ENCODE results near the gene TLE4. TPM values are rescaled to one million over a fixed set of nuclear protein-coding genes. Genes with fewer than 3 reads are reported as not detected.

Gene TLE4
- total RNA-seq, 1 experiment from 2014 or later = 8.7 TPM

DNA sequence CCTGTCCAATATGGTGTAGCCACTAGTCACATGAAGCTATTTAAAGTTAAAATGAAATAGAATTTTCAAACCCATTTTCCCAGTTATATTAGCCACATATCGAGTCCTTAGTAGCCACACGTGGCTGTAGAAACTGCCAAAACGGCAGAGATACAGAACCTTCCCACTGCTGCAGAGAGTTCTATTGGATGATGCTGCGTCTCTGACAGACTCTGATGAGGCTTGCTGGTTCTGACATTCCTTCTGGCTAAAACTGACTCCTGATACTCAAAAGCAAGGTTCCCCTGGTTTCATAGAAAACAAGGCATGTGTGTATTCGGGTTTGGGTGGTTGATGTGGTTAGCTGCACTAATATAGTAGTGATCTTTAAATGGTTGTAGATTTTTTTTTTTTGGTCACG, 91.5 kb downstream of the TLE4 start:
- intact Hi-C loops (cut with micrococcal nuclease) = no loop called here

DNA sequence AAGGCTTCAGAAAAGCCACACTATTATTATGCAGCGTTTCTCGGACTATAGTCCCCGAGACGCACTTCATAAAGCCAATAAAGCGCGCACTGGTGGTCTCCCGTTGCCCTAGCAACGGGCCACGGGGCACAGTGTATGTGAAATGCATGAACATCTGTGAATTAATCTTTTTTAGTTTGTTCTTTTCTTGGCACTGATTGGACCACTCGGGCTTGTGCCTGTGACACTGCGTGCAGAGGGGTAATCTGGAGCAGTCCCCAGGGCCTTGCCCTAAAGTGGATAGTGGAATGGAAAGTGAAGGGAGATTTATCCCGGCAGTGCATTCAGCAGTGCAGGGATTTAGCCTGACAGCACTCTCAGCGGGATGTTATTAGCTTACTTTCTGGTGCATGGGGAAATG, 92.1 kb downstream of the TLE4 start:
- Mint-ChIP-seq H3K4me3 (ENCODE audit: unreplicated experiment) (no peak overlapping the region), H3K27me3 (ENCODE audit: insufficient read depth, unreplicated experiment) (no peaks in the 10 kb centered on the region), H3K4me1 (ENCODE audit: insufficient read depth, unreplicated experiment) (peaks cover under 1% of the 10 kb centered on the region), H3K36me3 (ENCODE audit: insufficient read depth, unreplicated experiment) (peaks cover 6% of the 10 kb centered on the region), H3K9me3 (ENCODE audit: unreplicated experiment) (no peaks in the 10 kb centered on the region), H3K27ac (ENCODE audit: low read depth, unreplicated experiment) (no peak overlapping the region)
- BruUV-seq (replicated peaks) = no TSS peak
- POLR2A ChIA-PET = no interaction called here
- no peak for DNase-seq (ENCODE audit: unreplicated experiment)
- TF ChIP-seq, protein P1, sequence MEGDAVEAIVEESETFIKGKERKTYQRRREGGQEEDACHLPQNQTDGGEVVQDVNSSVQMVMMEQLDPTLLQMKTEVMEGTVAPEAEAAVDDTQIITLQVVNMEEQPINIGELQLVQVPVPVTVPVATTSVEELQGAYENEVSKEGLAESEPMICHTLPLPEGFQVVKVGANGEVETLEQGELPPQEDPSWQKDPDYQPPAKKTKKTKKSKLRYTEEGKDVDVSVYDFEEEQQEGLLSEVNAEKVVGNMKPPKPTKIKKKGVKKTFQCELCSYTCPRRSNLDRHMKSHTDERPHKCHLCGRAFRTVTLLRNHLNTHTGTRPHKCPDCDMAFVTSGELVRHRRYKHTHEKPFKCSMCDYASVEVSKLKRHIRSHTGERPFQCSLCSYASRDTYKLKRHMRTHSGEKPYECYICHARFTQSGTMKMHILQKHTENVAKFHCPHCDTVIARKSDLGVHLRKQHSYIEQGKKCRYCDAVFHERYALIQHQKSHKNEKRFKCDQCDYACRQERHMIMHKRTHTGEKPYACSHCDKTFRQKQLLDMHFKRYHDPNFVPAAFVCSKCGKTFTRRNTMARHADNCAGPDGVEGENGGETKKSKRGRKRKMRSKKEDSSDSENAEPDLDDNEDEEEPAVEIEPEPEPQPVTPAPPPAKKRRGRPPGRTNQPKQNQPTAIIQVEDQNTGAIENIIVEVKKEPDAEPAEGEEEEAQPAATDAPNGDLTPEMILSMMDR (IDR thresholded peaks at IDR 0.05; ENCODE audit: unreplicated experiment) = no peak
- CTCF ChIA-PET = no interaction called here
- intact Hi-C loops (cut with micrococcal nuclease) = no loop called here

More for the DNA sequence above, 91.5 kb downstream of the TLE4 start:
- TF ChIP-seq, protein P1 (IDR thresholded peaks at IDR 0.05; ENCODE audit: unreplicated experiment) = no peak
- BruUV-seq (replicated peaks) = no TSS peak
- ChIA-PET POLR2A (no interaction called here), CTCF (interaction anchor here (0.5 kb wide), 1 partner anchor 596 kb away, joined by 3 read pairs; no protein-coding TSS in a partner anchor)
- no peaks in the 10 kb centered on the region for H3K27me3 Mint-ChIP-seq (ENCODE audit: insufficient read depth, unreplicated experiment)
- no peak for DNase-seq (ENCODE audit: unreplicated experiment)
- H3K4me1 Mint-ChIP-seq (ENCODE audit: insufficient read depth, unreplicated experiment) = no peaks in the 10 kb centered on the region
- no peaks in the 10 kb centered on the region for H3K9me3 Mint-ChIP-seq (ENCODE audit: unreplicated experiment)
- H3K4me3 Mint-ChIP-seq (ENCODE audit: unreplicated experiment) = no peak overlapping the region
- peaks cover 6% of the 10 kb centered on the region for H3K36me3 Mint-ChIP-seq (ENCODE audit: insufficient read depth, unreplicated experiment)
- no peak overlapping the region for H3K27ac Mint-ChIP-seq (ENCODE audit: low read depth, unreplicated experiment)

DNA sequence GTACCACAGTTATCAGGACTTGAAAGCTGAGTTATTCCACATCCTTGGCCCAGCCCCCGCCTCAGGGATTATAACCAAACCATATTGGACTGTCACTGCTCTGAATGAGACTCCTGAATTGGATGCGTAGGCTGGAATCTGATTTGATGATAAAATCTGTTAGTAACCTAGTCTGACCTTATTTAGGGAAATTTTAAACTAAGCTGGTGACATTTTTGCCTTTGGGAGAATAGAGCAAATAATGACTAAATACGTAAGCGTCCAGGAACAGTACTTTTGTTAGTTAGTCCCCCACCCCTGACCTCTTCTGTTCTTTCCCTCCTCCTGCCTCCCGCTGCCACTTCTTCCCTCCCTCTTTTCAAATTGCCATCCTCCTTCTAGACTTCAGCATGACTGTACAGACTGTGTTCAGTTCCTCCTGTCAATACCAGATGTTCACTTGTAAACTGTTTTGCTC, 92.6 kb downstream of the TLE4 start:
- no peak overlapping the region for H3K4me3 Mint-ChIP-seq (ENCODE audit: unreplicated experiment)
- BruUV-seq (replicated peaks) = no TSS peak
- peaks cover 5% of the 10 kb centered on the region for H3K4me1 Mint-ChIP-seq (ENCODE audit: insufficient read depth, unreplicated experiment)
- H3K36me3 Mint-ChIP-seq (ENCODE audit: insufficient read depth, unreplicated experiment) = peaks cover 6% of the 10 kb centered on the region
- no peaks in the 10 kb centered on the region for H3K9me3 Mint-ChIP-seq (ENCODE audit: unreplicated experiment)
- POLR2A ChIA-PET = no interaction called here
- no peaks in the 10 kb centered on the region for H3K27me3 Mint-ChIP-seq (ENCODE audit: insufficient read depth, unreplicated experiment)
- CTCF ChIA-PET = interaction anchor here (0.6 kb wide), 1 partner anchor 61 kb away, joined by 4 read pairs; no protein-coding TSS in a partner anchor
- TF ChIP-seq, protein P1 (IDR thresholded peaks at IDR 0.05; ENCODE audit: unreplicated experiment) = no peak
- H3K27ac Mint-ChIP-seq (ENCODE audit: low read depth, unreplicated experiment) = no peak overlapping the region
- no peak for DNase-seq (ENCODE audit: unreplicated experiment)
- intact Hi-C loops (cut with micrococcal nuclease) = no loop called here

DNA sequence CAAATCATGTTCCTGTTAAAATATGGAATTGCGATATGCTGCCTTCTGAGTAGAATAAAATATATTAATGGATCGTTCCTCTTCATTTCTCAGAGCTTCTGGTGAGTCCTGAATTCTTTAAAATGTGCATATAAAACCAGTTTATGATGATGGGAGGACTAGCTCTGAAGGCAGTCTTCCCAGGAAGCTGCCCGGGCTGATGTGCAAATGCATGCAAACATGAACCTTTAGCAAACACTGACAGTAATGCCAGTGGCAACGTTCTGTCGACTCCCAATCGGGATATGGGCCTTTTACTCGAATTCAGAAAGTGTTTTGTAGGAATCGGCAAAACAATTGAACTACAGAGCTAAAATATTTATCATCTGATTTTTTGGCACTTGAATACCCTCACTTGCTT, 93.6 kb downstream of the TLE4 start:
- intact Hi-C loops (cut with micrococcal nuclease) = no loop called here
- BruUV-seq (replicated peaks) = no TSS peak
- H3K36me3 Mint-ChIP-seq (ENCODE audit: insufficient read depth, unreplicated experiment) = peaks cover 6% of the 10 kb centered on the region

More for the DNA sequence above, 93.6 kb downstream of the TLE4 start:
- no peak overlapping the region for H3K4me3 Mint-ChIP-seq (ENCODE audit: unreplicated experiment)
- CTCF ChIA-PET = interaction anchor here (0.6 kb wide), 1 partner anchor 96 kb away, joined by 3 read pairs; no protein-coding TSS in a partner anchor
- H3K4me1 Mint-ChIP-seq (ENCODE audit: insufficient read depth, unreplicated experiment) = peaks cover 12% of the 10 kb centered on the region
- DNase-seq (ENCODE audit: unreplicated experiment) = no peak
- POLR2A ChIA-PET = interaction anchor here (0.7 kb wide), 1 partner anchor 18 kb away, joined by 3 read pairs; no protein-coding TSS in a partner anchor
- no peak overlapping the region for H3K27ac Mint-ChIP-seq (ENCODE audit: low read depth, unreplicated experiment)
- TF ChIP-seq, protein P1 (IDR thresholded peaks at IDR 0.05; ENCODE audit: unreplicated experiment) = no peak
- no peaks in the 10 kb centered on the region for H3K9me3 Mint-ChIP-seq (ENCODE audit: unreplicated experiment)
- no peaks in the 10 kb centered on the region for H3K27me3 Mint-ChIP-seq (ENCODE audit: insufficient read depth, unreplicated experiment)
